SH-SY5Y (cell line): Measurements from ENCODE around the gene SLC13A5.

Experiments
- GATA2 ChIP-seq: IDR thresholded peaks from 2 replicates; pipeline ENCODE4 v1.6.1; 2011; ENCODE audit warnings: mild to moderate bottlenecking, low read depth, low read length
- GATA3 ChIP-seq: IDR thresholded peaks from 2 replicates; pipeline ENCODE4 v1.6.1; 2011; ENCODE audit warnings: low read depth, mild to moderate bottlenecking, low read length, moderate library complexity

DNA sequence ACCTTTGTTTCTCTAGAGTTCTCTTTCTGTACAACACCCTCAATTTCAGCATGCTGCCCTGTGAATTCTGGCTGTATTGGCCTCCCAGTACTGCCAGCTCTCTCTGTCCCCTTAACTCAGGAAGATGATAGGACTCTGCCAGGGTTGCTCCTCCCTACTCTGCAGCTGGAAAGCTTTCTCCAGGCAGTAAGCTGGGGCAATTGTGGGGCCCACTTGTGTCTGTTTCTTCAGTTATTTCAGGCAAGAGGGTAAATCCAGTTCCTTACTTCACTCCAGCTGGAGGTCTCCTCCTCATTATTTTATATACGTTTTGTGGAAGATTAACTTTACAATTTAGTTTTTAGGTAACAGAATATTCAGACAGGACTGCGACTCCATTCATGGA is 51.7 kb downstream of the SLC13A5 start:
- TF ChIP-seq GATA2, result no peak
- TF ChIP-seq GATA3, result no peak
